Fibroblast of gingiva (primary cell): ENCODE data around the gene NAT8.
A peak's percentile ranks its signal among the peaks of the same experiment; 100 is the strongest.
"Not testable (repeated sequence)": the region's sequence is repeated elsewhere in the genome, so short reads cannot be mapped to it uniquely, and the experiment has no call there.

Experiments used
- DNase-seq: peaks from one replicate; pipeline ENCODE4 v3.0.0-alpha.2; 2011; ENCODE audit warnings: low read depth

Gene NAT8

DNA sequence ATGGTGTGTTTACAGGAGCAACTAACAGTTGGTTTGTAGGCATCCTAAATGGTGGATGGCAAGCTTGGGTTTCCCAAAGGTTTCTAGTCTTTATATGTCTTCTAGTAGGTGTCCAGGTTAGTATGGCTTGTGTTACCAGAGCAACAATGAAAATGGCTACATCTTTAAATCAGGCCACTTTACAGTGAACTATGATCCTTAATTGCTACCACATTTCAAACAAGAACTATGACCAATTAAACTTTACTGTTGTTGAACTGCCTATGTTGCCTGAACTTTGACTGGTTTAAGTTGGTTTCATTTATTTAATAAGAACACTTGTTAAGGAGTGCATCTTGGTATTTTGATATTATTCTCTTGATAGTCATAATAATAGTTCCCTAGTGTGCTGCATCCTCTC is 5.2 kb downstream of the NAT8 start:
- not testable (repeated sequence) for DNase-seq

DNA sequence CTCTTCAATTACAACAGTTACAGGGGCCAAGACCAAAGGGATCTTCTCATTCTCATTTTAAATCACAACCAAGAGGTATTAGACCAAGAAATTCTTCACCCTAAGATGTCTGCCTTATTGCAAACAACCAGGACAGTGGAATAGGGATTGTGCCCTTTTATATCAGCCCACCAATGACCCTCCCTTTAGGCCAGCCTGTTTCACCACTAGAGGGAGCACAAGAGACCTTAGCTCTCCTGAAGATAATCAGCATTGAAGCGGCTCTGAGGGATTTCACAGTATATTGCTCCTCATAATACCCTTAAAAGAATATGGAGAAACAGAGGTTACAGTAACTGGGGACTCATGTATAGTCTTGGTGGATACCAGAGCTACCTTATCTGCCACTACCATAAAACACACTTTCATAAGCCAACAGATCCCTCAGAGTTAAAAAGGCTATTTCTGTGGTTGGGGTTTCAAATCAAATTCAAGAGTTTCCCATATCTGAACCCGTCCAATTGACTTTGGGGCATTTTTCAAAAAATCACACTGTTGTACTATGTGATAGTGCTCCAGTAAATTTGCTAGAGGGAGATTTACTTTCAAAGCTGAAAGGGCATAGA is 11.5 kb downstream of the NAT8 start:
- not testable (repeated sequence) for DNase-seq

DNA sequence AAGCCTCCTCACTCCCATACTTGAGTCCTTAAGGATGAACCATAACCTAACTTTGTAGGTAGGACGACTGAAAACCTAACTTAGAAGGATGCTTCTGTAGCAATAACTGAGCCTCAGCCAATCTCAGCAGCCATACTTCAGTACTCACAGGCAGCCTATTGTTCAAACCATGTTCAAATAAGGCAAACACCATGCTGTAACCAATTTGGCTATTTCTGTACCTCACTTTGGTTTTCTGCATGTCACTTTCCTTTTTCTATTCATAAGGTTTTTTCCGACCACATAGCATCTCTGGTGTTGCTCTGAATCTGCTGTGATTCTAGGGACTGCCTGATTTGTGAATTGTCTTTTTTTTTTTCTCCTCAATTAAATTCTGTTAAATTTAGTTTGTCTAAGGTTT is 13.7 kb downstream of the NAT8 start:
- not testable (repeated sequence) for DNase-seq

DNA sequence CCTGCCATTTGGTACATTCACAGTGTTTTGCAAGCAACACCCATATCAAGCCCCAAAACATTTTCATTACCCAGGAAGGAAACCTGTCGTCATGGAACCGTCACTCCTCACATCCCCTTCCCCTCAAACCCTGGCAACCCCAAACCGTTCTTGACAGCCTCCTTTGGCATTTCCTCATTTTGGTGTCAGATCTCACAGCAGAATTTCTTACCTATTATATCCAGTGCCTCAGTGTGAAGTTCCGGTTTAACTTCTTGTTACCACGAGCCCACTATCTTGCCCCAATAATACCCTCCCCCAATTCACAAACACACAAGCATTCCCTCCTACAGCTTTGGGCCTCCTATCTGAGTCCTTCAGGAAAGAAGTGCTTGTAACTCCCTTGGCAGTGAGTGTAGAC is 16.0 kb downstream of the NAT8 start:
- DNase-seq: not testable (repeated sequence)

DNA sequence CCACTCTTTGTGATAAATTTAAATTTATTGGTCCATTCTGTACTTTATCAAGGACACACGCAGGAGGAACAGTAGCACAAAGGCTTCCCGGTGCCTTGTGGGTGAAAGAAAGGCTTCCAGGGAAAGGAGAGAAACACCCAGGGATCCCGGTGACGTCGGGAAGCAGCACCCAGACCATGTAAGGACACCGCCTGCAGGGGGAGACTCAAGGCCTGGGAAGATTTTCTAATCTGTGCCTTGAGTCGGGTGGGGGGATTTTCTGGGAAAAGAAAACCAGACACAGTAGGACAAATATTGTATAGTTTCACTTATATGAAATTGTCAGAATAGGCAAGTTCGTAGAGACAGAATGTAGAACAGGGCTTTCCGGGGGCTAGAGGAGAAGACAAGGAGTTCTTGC is 17.6 kb downstream of the NAT8 start:
- not testable (repeated sequence) for DNase-seq

DNA sequence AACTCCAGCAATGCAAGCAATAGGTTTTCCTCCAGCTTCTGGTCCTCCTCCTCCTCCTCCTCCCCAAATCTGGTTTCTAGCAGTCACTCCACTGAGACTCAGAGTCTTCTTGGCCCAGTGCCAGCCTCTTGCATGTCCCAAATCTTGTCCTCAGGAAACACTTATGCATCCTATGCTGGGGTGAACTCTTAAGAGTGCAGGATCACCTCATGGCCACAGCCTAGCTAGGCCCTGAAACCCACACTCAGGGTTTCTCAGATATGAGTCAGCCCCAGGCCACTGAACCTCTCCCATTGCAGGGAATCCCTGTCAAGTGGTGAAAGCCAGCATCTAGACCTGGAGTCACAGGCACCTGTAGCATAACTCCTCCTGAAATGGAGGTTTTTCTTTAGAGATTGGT is 18.2 kb downstream of the NAT8 start:
- DNase-seq: not testable (repeated sequence)

DNA sequence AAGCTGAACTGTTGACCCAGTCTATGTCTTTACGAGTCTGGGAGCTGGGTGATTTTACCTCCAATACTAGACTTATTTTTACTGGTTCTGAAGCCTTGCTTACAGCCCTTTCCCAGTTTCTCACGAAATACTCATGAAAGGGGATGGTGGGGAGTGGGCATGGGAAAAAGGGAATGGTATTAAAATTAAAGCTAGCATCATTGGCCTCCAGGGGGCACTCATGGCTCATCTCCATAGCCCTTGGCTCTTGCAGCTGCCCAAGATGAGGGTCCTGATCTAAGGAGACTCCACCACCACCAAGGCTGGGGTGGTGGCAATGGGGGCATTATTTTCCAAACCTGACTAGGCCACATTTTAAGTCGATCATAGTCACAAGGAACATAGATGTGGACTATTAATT is 22.3 kb downstream of the NAT8 start:
- DNase-seq: not testable (repeated sequence)

DNA sequence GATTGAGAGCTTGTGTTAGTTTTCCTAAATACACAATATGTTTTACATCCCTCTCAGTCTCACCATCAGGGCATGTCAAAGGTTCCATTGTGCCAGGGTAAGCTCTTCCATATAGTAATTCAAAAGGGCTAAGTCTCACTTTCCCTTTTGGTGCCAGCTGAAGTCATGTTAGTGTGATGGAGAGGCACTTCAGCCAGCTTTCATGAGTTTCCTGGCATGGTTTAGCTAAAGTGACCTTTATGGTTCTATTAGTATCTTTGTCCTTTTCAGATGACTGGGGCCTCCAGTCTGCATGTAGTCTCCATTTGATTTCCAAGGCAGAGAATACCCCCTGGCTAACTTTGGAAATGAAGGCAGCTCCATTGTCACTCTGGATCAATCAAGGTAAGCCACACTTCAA is 27.2 kb downstream of the NAT8 start:
- DNase-seq: no peak

DNA sequence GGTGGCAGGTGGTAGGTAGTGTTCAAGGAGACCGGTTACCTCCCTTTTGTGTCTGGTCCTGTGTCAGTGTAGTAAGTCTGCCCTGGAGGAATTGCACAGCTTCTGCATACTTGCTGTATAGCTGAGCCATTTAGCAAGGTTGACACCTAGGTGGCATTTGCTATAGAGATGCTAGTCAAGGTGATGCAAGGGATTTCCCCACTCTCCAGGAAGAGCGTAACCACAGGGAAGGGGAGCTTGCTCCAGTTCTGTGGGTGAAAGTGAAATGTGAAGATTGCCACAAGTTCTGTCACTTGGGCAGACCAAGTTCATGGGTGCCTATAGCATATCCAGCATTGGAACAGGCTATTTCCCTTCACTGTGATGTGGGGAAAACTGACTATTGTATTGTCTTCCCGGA is 28.1 kb downstream of the NAT8 start:
- DNase-seq: no peak

DNA sequence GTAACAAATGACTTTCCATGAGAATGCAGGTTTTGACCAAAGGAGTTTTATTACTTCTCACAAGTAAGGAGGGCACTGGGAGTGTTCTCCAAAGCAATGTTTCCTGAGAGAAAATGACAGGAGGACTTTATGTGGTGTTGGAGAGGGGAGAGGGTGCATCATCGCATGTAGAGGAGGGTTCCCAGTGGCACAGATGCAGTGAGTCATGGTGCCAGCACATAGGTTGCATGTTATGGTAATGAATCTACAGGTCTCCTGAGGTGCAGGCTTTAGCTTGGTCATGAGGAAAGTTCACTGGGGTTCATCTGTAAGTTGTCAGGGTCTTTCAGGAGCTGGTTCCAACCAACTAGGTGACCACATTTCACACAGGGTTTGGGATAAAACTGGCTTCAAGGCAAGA is 30.4 kb downstream of the NAT8 start:
- DNase-seq: no peak

DNA sequence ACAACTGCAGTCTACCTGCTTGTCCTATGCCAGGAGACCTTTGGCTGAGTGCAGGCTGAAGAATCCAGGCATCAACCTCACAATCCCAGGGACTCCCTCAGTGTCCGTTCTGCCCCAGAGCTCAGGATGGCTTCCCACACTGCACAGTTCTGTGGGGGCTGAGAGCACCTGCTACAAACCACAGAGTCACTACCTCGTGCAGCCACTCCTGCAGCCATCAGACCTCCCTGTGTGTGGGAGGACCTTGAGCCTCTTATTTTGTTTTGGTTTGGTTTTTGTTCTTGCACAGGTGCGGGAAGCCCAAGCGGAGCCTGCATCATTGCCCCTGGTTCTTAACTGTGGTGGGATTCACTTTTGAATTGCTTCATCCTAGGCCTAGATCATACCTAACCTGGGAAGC is 31.0 kb downstream of the NAT8 start:
- DNase-seq: no peak

DNA sequence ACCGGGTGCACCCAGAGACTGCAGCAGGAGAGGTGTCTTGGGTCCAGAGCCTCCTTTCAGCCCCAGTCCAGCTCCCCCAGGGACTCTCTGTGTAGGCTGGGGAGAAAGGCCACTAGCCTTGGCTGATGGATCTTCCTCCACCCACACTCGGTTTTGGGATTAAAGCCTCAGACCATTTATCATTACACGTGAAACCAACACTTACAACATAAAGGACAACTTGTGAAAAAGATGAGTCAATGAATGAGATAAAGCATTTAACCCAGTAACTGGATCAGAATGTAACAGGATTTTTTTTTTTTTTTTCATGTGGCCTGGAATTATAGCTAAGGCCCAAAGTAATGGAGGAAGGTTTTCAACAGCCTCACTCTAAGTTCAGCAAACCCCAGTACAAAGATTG is 32.1 kb downstream of the NAT8 start:
- DNase-seq: no peak

DNA sequence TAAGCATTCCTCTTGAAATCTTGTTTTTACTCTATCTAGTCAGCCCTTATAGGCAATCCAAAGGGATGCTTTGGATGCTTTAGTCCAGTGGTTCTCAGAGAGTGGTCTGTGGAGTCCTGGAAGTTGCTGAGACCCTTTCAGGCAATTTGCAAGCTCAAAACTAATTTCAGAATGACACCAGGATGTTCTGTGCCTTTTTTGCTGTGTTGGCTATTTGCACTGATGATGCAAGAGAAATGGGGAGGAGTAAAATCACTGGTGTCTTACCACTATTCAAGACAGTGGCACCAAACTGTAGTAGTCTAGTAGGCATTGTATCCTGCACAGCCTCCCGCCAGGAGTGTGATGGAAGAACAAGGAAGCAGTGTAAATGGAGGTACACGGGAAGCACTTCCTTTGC is 37.6 kb downstream of the NAT8 start:
- DNase-seq: not testable (repeated sequence)

DNA sequence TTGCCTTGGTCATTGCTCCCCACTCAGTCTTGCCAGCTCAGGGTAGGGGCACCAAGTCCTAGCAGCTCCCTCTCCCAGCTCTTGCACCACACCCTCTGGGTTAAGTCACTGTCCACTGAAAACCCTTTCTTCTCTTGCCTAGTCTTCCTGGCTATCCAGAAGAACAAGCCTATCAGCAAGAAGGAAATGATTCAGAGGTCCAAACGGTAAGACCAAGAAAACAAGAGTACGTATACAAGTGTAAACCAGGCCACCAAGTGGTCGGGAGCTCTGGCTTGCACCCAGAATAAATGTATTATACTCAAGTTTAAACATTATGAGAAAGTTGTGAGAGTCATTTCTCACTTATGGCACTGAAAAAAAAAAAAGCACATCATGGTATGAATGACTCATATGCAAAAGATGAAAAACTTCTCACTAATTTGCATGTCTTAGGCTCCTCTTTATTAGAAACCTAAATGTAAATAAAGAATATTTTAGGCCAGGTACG is 39.1 kb downstream of the NAT8 start:
- DNase-seq: peak; percentile 7

DNA sequence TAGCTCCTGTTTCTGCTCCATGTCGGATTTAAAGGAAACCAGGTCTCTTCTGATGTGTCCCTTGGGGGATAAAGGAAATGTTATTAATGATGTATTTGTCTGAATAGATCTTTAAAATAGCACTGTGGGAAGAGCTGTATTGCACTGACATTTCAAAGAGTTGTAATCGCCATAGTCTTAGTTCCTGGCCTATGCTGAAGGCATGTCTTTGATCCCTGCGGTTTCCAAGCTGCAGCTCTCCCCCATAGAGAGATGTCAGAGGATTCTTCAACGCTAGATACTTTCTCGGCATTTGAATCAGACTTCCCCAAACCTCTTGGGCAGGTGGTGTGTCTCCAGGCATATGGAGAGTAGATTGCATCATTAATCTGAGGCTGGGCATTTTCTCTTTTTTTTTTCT is 40.4 kb downstream of the NAT8 start:
- DNase-seq: no peak

DNA sequence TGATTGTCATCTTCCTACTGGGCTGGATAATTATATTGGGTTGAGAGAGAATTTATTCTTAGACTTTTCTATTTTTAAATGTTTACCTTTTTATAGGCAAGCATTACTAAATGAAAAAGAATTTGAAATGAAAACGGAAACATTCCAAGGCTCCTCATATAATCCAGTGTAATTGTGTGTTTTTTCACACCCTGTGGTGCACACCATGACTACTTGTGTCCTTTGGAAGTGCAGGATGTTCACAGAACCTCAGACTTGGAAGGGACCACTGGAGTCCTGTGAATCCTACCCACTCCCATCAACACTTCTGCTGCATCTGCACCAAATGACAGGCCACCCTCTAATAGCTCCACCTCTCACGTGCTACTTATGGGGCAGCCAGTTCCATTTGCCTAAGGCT is 48.0 kb downstream of the NAT8 start:
- no peak for DNase-seq

DNA sequence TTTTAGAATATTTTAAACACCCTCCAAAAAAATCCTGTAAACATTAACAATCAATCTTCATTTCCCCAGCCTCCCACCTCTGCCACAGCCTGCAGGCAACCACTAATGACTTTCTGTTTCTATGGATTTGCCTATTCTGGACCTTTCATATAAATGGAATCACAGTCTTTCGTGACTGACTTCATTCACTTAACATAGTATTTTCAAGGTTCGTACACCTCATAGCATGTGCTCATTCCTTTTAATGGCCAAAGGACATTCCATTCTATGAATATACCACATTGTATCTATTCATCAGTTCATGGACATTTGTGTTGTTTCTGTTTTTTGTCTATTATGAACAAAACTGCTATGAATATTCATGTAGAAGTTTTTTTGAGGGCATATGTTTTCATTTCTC is 48.5 kb downstream of the NAT8 start:
- DNase-seq: no peak
